Endothelial cell (in vitro differentiated cells): Measurements from ENCODE around the gene SLC7A10. TPM values are rescaled to one million over a fixed set of nuclear protein-coding genes. Genes with fewer than 3 reads are reported as not detected.

ENCODE experiments used
- DNase-seq: peaks from one replicate; pipeline ENCODE4 v3.0.0; 2021; ENCODE audit warnings: low spot score
- H3K27ac Mint-ChIP-seq: one replicate; pipeline ENCODE4 v1.8.0; 2021; ENCODE audit warnings: mixed read lengths, inconsistent platforms; ENCODE audit not compliant: unreplicated experiment
- H3K27me3 Mint-ChIP-seq: one replicate; pipeline ENCODE4 v1.8.0; 2021; ENCODE audit warnings: mild to moderate bottlenecking, moderate library complexity, mixed read lengths, inconsistent platforms; ENCODE audit not compliant: unreplicated experiment
- H3K36me3 Mint-ChIP-seq: one replicate; pipeline ENCODE4 v1.8.0; 2021; ENCODE audit warnings: mild to moderate bottlenecking, low read depth, mixed read lengths, inconsistent platforms; ENCODE audit not compliant: unreplicated experiment
- H3K4me1 Mint-ChIP-seq: one replicate; pipeline ENCODE4 v1.8.0; 2021; ENCODE audit warnings: mild to moderate bottlenecking, mixed read lengths, inconsistent platforms; ENCODE audit not compliant: unreplicated experiment
- H3K4me3 Mint-ChIP-seq: one replicate; pipeline ENCODE4 v1.8.0; 2021; ENCODE audit warnings: mild to moderate bottlenecking, mixed read lengths, inconsistent platforms; ENCODE audit not compliant: unreplicated experiment
- H3K9me3 Mint-ChIP-seq: one replicate; pipeline ENCODE4 v1.8.0; 2021; ENCODE audit warnings: mixed read lengths, inconsistent platforms; ENCODE audit not compliant: unreplicated experiment
- CTCF ChIP-seq: fragments of 200-600 bp; sonication (generic); IDR thresholded peaks from one replicate; pipeline ENCODE4 v1.5.0; 2021; ENCODE audit warnings: antibody characterized with exemption; ENCODE audit not compliant: unreplicated experiment
- total RNA-seq: library from RNA; stranded (reverse); fragmentation: NEBNext Ultra II Directional; extraction: Animal tissue kit (Norgen Biotek cat#: 25700); gene quantifications from one replicate; pipeline ENCODE4 v1.2.1, GENCODE V29; 2021; ENCODE audit not compliant: unreplicated experiment

Gene SLC7A10
- total RNA-seq, 1 donor from 2014 or later: 4.4 TPM

DNA sequence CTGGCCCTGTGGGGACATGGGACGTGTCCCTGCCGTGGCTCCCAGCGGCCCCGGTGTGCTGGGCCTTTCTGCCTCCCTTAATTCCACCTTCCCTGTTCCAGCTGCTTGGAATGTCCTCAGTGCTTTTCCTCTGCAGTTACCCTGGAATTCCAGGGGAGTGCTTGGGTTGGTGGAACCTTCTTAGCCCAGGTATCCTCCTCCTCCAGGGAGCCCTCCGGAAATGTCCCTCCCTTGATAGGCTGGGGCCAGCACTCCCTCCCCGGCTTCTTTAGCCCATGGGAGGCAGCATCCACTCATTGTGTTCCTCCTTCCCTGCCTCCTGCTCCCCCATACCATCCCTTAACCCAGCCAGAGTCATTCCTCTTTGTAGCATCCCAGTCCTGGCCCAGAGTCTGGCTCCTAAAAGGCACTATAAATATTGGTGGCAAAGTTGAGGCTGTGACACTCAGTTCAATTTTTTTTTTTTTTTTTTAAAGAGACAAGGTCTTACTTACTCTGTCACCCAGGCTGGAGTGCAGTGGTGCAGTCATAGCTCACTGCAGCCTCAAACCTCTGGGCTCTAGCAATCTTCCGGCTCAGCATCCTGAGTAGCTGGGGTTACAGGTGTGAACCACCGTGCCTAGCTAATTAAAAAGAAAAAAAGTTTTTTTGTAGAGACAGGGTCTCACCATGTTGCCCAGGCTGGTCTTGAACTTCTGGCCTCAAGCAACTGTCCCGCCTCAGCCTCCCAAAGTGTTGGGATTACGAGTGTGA is 13.7 kb upstream of the SLC7A10 start:
- H3K27ac Mint-ChIP-seq: no peak overlapping the region
- DNase-seq: no peak
- TF ChIP-seq CTCF: no peak
- H3K4me1 Mint-ChIP-seq: no peaks in the 10 kb centered on the region
- no peaks in the 10 kb centered on the region for H3K9me3 Mint-ChIP-seq
- no peaks in the 10 kb centered on the region for H3K36me3 Mint-ChIP-seq
- peaks cover 5% of the 10 kb centered on the region for H3K27me3 Mint-ChIP-seq
- no peak overlapping the region for H3K4me3 Mint-ChIP-seq

- TF ChIP-seq CTCF: no peak
- H3K27me3 Mint-ChIP-seq: peaks cover 2% of the 10 kb centered on the region
- no peaks in the 10 kb centered on the region for H3K9me3 Mint-ChIP-seq
- no peaks in the 10 kb centered on the region for H3K4me1 Mint-ChIP-seq
- H3K36me3 Mint-ChIP-seq: no peaks in the 10 kb centered on the region
- no peak for DNase-seq
- no peak overlapping the region for H3K27ac Mint-ChIP-seq
- no peak overlapping the region for H3K4me3 Mint-ChIP-seq
Measured at GRCh38 chr19:33238481-33239149, 13.0 kb upstream of the SLC7A10 start.

GRCh38 chr19:33236696-33237390 is 11.2 kb upstream of the SLC7A10 start:
- no peaks in the 10 kb centered on the region for H3K9me3 Mint-ChIP-seq
- TF ChIP-seq CTCF: no peak
- H3K4me3 Mint-ChIP-seq: no peak overlapping the region
- H3K4me1 Mint-ChIP-seq: no peaks in the 10 kb centered on the region
- DNase-seq: no peak
- no peaks in the 10 kb centered on the region for H3K36me3 Mint-ChIP-seq
- H3K27ac Mint-ChIP-seq: no peak overlapping the region
- H3K27me3 Mint-ChIP-seq: peaks cover 2% of the 10 kb centered on the region

DNA sequence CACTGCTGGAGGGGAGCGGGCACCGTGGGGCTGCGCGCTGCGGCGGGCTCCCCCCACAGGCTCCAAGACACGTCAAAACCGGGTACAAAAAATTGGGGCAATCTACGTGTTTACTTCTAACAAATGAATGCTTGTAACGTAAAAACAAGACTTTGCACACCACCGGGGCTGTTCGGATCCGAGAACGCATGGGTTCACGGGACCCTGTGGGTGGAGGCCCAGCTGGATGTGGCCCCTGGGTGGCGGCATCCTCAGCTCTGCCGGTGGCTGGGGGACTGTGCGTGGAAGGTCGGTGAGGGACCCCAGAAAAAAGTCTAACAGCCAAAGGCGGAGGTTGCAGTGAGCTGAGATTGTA is 10.3 kb upstream of the SLC7A10 start:
- no peak for DNase-seq
- H3K4me1 Mint-ChIP-seq: no peaks in the 10 kb centered on the region
- no peaks in the 10 kb centered on the region for H3K36me3 Mint-ChIP-seq
- no peak overlapping the region for H3K4me3 Mint-ChIP-seq
- H3K9me3 Mint-ChIP-seq: no peaks in the 10 kb centered on the region
- H3K27ac Mint-ChIP-seq: no peak overlapping the region
- TF ChIP-seq CTCF: no peak
- peaks cover 2% of the 10 kb centered on the region for H3K27me3 Mint-ChIP-seq
